Fibroblast of pulmonary artery (primary cell): ENCODE measurements around the gene NRG2.

Source experiments
- DNase-seq: peaks from one replicate; pipeline ENCODE4 v3.0.0-alpha.2; 2010; ENCODE audit warnings: low read depth
- H3K4me3 ChIP-seq: replicated peaks from 2 replicates; pipeline ENCODE4 v1.5.1; 2011; ENCODE audit warnings: low read depth, mild to moderate bottlenecking, control low read depth, low read length, moderate library complexity
- TF ChIP-seq, protein P1 (sequence below): IDR thresholded peaks from 2 replicates; pipeline ENCODE4 v1.5.1; 2011; ENCODE audit warnings: mild to moderate bottlenecking, control low read depth, low read length, inconsistent platforms; ENCODE audit errors: missing control alignments

NRG2 gene

DNA sequence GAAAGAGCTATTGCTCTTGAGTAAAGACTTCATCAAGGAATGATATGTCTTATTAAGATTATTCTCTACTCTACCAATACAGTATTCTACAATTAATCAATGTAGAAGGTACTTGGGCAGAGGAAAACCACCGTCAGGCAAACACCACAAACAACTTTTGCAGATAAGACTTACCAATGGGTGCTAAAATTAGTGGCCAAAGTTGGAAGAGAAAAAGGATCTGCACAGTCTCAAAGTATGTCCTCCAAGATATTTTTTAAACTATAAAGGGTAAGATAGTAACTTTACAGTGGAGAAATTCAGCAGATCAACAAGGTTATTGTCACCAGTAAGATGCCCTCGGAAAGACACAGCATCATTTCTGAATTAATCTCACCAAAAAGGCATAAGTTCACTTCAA, 38.9 kb downstream of the NRG2 start:
- TF ChIP-seq, protein P1, sequence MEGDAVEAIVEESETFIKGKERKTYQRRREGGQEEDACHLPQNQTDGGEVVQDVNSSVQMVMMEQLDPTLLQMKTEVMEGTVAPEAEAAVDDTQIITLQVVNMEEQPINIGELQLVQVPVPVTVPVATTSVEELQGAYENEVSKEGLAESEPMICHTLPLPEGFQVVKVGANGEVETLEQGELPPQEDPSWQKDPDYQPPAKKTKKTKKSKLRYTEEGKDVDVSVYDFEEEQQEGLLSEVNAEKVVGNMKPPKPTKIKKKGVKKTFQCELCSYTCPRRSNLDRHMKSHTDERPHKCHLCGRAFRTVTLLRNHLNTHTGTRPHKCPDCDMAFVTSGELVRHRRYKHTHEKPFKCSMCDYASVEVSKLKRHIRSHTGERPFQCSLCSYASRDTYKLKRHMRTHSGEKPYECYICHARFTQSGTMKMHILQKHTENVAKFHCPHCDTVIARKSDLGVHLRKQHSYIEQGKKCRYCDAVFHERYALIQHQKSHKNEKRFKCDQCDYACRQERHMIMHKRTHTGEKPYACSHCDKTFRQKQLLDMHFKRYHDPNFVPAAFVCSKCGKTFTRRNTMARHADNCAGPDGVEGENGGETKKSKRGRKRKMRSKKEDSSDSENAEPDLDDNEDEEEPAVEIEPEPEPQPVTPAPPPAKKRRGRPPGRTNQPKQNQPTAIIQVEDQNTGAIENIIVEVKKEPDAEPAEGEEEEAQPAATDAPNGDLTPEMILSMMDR = no peak
- DNase-seq = no peak
- H3K4me3 ChIP-seq = no peak overlapping the region

DNA sequence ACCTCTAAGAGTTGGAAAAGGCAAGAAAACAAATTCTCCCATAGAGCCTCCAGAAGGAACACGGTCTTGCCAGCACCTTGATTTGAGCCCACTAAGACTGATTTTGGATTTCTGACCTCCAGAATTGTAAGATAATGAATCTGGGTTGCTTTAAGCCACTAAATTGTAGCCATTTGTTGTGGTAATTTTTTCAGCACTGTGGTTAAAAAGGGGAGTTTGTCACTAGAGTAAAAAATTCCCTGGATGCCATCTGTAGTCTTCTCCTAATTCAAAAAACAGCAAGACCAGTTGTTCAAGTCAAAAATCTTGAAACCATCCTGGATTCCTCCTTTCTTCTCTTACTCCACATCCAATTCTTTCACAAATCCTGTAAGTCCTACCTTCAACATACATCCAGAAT, 39.6 kb downstream of the NRG2 start:
- DNase-seq = no peak
- TF ChIP-seq, protein P1 = no peak
- H3K4me3 ChIP-seq = no peak overlapping the region

DNA sequence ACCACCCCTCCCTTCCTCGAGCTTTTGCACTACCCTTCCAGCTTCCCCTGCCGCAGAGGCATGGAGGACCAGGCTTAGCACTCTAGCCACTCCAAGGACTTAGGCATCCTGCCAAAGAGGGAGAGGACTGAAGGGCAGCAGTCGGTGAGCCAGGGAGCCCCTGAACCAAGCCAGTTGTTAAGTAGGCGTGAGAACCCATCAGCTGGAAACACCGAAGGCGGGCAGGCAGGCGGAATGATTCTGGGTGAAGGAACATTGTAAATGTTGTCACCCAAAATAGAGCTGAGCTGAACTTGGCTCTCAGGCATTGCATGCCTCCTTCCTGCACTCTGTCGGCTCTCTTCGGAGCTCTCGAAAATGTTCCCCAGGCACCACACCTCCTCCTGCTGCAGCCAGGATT, 42.8 kb downstream of the NRG2 start:
- H3K4me3 ChIP-seq = no peak overlapping the region
- no peak for DNase-seq
- TF ChIP-seq, protein P1 = no peak

DNA sequence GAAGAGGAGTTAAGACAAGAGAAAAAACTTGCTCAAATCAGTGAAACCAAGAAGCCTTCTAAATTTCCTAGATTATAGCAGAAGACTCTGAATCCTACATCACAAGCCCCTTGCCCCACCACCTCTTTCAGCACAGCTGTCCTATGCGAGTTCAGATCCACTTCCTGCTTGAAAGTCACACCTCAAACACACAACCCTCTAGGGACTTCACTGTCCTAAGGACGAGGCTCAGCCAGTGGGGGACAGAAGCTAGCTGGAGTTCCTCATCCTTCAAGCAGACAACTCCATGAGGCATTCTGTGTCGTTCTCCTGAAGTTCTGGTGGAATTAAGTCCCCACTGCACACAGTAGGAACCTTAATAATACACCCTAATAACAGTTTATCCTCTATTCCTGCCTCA, 44.3 kb downstream of the NRG2 start:
- no peak for DNase-seq
- TF ChIP-seq, protein P1 = no peak
- no peak overlapping the region for H3K4me3 ChIP-seq

DNA sequence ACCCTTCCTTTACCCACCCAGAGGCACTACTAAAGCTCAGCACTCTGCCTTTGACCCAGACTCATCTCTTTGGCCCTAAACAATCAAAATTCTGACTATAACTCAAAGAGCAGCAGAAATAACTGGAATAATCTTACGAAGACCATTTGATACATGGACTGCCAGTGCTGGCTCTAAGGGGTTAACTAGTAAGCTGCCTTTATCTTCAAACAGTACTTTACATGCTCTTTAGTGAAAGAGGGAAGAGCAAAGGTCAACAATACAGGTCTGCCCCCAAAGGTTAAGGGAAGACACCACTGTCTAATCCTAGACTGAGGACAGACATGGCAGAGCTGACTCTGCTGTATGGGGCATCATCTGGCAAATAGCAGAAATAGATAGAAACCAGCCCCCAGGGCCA, 45.8 kb downstream of the NRG2 start:
- TF ChIP-seq, protein P1 = no peak
- no peak for DNase-seq
- H3K4me3 ChIP-seq = no peak overlapping the region

DNA sequence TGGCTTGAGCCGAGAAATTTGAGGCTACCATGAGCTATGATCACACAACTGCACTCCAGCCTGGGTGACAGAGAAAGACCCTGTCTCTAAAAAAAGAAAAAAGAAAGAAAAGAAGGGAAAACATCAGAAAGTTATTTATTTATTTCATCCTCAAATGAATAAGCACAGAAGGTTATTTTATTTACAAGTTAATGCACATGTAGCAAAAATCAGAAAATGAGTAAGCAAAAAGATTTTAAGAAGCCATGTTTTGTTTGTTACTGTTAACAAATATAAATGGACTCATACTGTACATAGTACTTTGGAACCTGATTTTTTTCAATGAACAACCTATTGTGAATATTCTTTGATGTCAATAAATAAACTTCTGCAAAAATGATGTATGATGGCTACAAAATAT, 47.2 kb downstream of the NRG2 start:
- TF ChIP-seq, protein P1 = no peak
- H3K4me3 ChIP-seq = no peak overlapping the region
- DNase-seq = no peak

DNA sequence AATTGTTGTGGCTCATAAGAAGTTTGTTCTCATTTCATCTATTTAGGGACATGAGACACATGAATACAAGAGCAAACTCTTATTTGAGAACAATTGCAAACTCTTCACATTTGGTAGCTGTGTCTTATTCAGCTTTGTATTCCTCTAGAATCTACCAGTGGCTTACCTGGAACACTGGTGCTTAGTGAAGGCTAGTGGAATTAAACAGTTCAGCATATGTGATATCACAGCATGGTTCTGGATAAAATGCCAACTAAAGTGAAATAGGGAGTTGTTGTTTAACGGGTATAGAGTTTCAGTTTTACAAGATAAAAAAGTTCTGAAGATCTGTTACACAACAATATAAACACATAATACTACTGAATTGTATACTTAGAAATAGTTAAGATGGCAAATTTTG, 48.9 kb downstream of the NRG2 start:
- TF ChIP-seq, protein P1 = no peak
- no peak for DNase-seq
- H3K4me3 ChIP-seq = no peak overlapping the region
